ENCODE measurements around the gene DOK5. TPM values are rescaled to one million over a fixed set of nuclear protein-coding genes. Genes with fewer than 3 reads are reported as not detected.

Gene DOK5
- total and polyA plus RNA-seq, 2 of the 4 experiments (the other 2 are of a cell fraction), result 2.8 to 3.9 TPM

GRCh38 chr20:54698373-54698772 lies 223.0 kb downstream of the DOK5 start:
- Histone ChIP-seq H3K4ac (ENCODE audit: low read depth, low read length) (no peak overlapping the region), H2BK20ac (ENCODE audit: low read depth, low read length) (no peak overlapping the region), H2AK9ac (replicated peaks; ENCODE audit: low read depth, low read length, poor library complexity) (no peak overlapping the region), H2BK15ac (ENCODE audit: low read depth, low read length) (no peak overlapping the region), H4K5ac (ENCODE audit: low read depth, low read length) (no peak overlapping the region), H3K4me1 (ENCODE audit: control insufficient read depth, insufficient read depth, low read length) (no peaks in the 10 kb centered on the region), H2AK5ac (ENCODE audit: low read depth, low read length) (no peak overlapping the region), H4K20me1 (ENCODE audit: insufficient read depth, low read length) (no peaks in the 10 kb centered on the region), H3K36me3 (ENCODE audit: control insufficient read depth, insufficient read depth, low read length) (no peaks in the 10 kb centered on the region), H4K8ac (ENCODE audit: low read depth in 2 of 2, low read length in 2 of 2) (no peak overlapping the region), H3K4me2 (ENCODE audit: low read depth, low read length) (no peak overlapping the region), H2BK5ac (ENCODE audit: low read depth, low read length, poor library complexity, severe bottlenecking) (no peak overlapping the region), H3K56ac (ENCODE audit: extremely low read depth, insufficient read depth, low read length) (no peak overlapping the region), H3K27me3 (ENCODE audit: control insufficient read depth, insufficient read depth, low read length) (no peaks in the 10 kb centered on the region), H2AFZ (replicated peaks; ENCODE audit: low read length, poor library complexity) (no peak overlapping the region), H3K9me1 (ENCODE audit: insufficient read depth, low read length) (no peaks in the 10 kb centered on the region), H3K23ac (ENCODE audit: low read depth, low read length) (no peak overlapping the region), H3K9me3 (ENCODE audit: control insufficient read depth, insufficient read depth, low read length) (peaks cover 2% of the 10 kb centered on the region; the same call in 1 of the 2 replicates), H3K9ac (ENCODE audit: low read depth, low read length) (no peak overlapping the region), H3K14ac (replicated peaks; ENCODE audit: low read depth, low read length) (no peak overlapping the region), H3K79me1 (ENCODE audit: low read depth in 1 of 2, low read length in 2 of 2) (no peaks in the 10 kb centered on the region), H3K4me3 (ENCODE audit: insufficient read depth, low read depth, low read length) (no peak overlapping the region), H2BK120ac (ENCODE audit: low read depth, low read length) (no peak overlapping the region), H3K27ac (ENCODE audit: insufficient read depth, low read length) (no peak overlapping the region), H4K91ac (ENCODE audit: insufficient read depth, low read depth, low read length) (no peak overlapping the region), H3K18ac (ENCODE audit: low read depth, low read length) (no peak overlapping the region)
- no TSS peak for BruUV-seq (replicated peaks)
- POLR2A ChIA-PET (ENCODE audit: unreplicated experiment), result no interaction called here
- CTCF ChIA-PET, result no interaction called here
- ATAC-seq (ENCODE audit: low read depth) (no peak), DNase-seq (no peak)
- dilution Hi-C loops (cut with HindIII; ENCODE audit: low sequenced_read_pairs, unreplicated experiment), result no loop called here
- no CpG with 5 or more reads among the region's 1 CpG for WGBS, 2 experiments (ENCODE audit: extremely low coverage in 2 of 2, insufficient read length in 1 of 2)
- in situ Hi-C loops (cut with MboI; ENCODE audit: low sequenced_read_pairs), result no loop called here
- TF ChIP-seq SMC3 (IDR thresholded peaks at IDR 0.05; ENCODE audit: low read depth, low read length) (no peak), RAD21 (IDR thresholded peaks at IDR 0.05; ENCODE audit: low read length) (no peak), BHLHE40 (IDR thresholded peaks at IDR 0.05; ENCODE audit: low read depth, low read length) (no peak), POLR2A (IDR thresholded peaks at IDR 0.05; ENCODE audit: low read depth, low read length) (no peak), MAZ (IDR thresholded peaks at IDR 0.05; ENCODE audit: borderline replicate concordance, low read depth, low read length) (no peak), RFX5 (IDR thresholded peaks at IDR 0.05; ENCODE audit: low read depth, low read length) (no peak), CEBPB (IDR thresholded peaks at IDR 0.05; ENCODE audit: low read depth, low read length) (no peak), MXI1 (IDR thresholded peaks at IDR 0.05; ENCODE audit: borderline replicate concordance, low read depth, low read length) (no peak), RCOR1 (IDR thresholded peaks at IDR 0.05; ENCODE audit: insufficient replicate concordance, low read length) (no peak), FOS (IDR thresholded peaks at IDR 0.05; ENCODE audit: low read depth, low read length) (no peak), MAFK (IDR thresholded peaks at IDR 0.05; ENCODE audit: low read depth, low read length) (no peak), NFE2L2 (IDR thresholded peaks at IDR 0.05; ENCODE audit: low read depth, low read length) (no peak), USF2 (IDR thresholded peaks at IDR 0.05; ENCODE audit: low read depth, low read length) (no peak), CHD1 (IDR thresholded peaks at IDR 0.05; ENCODE audit: low read depth, low read length) (no peak)
- TF ChIP-seq, protein P1, sequence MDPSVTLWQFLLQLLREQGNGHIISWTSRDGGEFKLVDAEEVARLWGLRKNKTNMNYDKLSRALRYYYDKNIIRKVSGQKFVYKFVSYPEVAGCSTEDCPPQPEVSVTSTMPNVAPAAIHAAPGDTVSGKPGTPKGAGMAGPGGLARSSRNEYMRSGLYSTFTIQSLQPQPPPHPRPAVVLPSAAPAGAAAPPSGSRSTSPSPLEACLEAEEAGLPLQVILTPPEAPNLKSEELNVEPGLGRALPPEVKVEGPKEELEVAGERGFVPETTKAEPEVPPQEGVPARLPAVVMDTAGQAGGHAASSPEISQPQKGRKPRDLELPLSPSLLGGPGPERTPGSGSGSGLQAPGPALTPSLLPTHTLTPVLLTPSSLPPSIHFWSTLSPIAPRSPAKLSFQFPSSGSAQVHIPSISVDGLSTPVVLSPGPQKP (IDR thresholded peaks at IDR 0.05; ENCODE audit: borderline replicate concordance, low read depth, low read length), result no peak
- TF ChIP-seq, protein P2, sequence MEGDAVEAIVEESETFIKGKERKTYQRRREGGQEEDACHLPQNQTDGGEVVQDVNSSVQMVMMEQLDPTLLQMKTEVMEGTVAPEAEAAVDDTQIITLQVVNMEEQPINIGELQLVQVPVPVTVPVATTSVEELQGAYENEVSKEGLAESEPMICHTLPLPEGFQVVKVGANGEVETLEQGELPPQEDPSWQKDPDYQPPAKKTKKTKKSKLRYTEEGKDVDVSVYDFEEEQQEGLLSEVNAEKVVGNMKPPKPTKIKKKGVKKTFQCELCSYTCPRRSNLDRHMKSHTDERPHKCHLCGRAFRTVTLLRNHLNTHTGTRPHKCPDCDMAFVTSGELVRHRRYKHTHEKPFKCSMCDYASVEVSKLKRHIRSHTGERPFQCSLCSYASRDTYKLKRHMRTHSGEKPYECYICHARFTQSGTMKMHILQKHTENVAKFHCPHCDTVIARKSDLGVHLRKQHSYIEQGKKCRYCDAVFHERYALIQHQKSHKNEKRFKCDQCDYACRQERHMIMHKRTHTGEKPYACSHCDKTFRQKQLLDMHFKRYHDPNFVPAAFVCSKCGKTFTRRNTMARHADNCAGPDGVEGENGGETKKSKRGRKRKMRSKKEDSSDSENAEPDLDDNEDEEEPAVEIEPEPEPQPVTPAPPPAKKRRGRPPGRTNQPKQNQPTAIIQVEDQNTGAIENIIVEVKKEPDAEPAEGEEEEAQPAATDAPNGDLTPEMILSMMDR (conservative IDR thresholded peaks at IDR 0.05; ENCODE audit: low read depth, low read length), result no peak
- intact Hi-C loops (cut with micrococcal nuclease), result no loop called here
